Measurements from ENCODE around the gene RHNO1.

GRCh38 chr12:2897418-2897817 lies 20.4 kb downstream of the RHNO1 start:
- no peak for TF ChIP-seq CTCF (IDR thresholded peaks at IDR 0.05)
- TF ChIP-seq EP300 (IDR thresholded peaks at IDR 0.05): no peak
- TF ChIP-seq POLR2A (IDR thresholded peaks at IDR 0.05): no peak

Measured in suprapubic skin (tissue), 3 donors.